ENCODE measurements around the gene ACACB.
"Not testable (repeated sequence)": the region's sequence is repeated elsewhere in the genome, so short reads cannot be mapped to it uniquely, and the experiment has no call there.

The ACACB gene

DNA sequence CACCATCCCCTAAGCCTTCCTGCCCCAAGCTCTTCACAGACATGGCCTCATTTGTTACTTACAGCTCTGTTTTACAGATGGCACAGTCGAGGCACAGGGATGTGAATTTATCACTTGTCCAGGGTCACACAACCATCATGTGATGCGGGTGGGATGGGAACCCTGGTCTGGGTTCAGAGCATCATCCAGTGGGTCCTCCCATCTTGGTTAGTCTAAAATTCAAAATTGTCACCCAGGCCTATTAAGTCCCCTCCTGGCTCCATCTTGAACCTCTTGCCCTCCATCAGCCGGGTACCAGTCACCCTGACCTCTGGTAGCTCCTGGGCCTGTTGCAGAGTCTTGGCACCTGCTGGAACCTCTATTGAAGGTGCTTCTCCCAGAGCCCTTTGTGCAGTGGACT, 52.9 kb downstream of the ACACB start:
- Histone ChIP-seq H3K4me3 (no peak overlapping the region), H3K27ac (no peak overlapping the region), H3K4me1 (no peaks in the 10 kb centered on the region), H3K27me3 (no peaks in the 10 kb centered on the region), H3K36me3 (peaks cover 51 to 77% (median 69%) of the 10 kb centered on the region in 3 donors), H3K9me3 (peaks cover 0 to 5% (median 4%) of the 10 kb centered on the region in 3 donors)
- TF ChIP-seq, protein P1, sequence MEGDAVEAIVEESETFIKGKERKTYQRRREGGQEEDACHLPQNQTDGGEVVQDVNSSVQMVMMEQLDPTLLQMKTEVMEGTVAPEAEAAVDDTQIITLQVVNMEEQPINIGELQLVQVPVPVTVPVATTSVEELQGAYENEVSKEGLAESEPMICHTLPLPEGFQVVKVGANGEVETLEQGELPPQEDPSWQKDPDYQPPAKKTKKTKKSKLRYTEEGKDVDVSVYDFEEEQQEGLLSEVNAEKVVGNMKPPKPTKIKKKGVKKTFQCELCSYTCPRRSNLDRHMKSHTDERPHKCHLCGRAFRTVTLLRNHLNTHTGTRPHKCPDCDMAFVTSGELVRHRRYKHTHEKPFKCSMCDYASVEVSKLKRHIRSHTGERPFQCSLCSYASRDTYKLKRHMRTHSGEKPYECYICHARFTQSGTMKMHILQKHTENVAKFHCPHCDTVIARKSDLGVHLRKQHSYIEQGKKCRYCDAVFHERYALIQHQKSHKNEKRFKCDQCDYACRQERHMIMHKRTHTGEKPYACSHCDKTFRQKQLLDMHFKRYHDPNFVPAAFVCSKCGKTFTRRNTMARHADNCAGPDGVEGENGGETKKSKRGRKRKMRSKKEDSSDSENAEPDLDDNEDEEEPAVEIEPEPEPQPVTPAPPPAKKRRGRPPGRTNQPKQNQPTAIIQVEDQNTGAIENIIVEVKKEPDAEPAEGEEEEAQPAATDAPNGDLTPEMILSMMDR (IDR thresholded peaks at IDR 0.05) = no peak
- intact Hi-C loops (cut with DNase I; ENCODE audit: low total_unique reads) = no loop called here
- DNase-seq = no peak

DNA sequence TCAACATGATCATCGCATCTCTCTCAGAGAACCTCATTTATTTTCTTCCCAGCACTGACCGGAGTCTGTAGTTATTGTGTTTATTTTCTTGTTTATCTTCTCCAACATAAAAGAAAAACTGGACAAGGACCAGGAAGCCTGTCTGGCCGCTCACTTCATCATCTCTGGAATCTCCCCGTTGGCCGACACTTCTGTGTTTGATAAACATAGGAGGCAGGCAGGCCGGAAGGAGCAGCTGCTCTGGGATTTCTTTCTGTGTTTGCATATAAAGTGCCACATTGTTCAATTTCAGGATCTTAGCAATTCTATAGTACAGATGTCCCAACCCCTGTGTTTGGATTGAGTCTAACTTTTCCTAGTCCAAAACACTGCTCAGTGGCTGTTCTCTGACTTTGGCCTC, 53.3 kb downstream of the ACACB start:
- Histone ChIP-seq H3K27me3 (no peaks in the 10 kb centered on the region), H3K36me3 (peaks cover 55 to 80% (median 73%) of the 10 kb centered on the region in 3 donors), H3K4me1 (no peaks in the 10 kb centered on the region), H3K9me3 (peaks cover 0 to 5% (median 4%) of the 10 kb centered on the region in 3 donors), H3K4me3 (no peak overlapping the region), H3K27ac (no peak overlapping the region)
- TF ChIP-seq, protein P1 (IDR thresholded peaks at IDR 0.05) = no peak
- intact Hi-C loops (cut with DNase I; ENCODE audit: low total_unique reads) = no loop called here
- no peak for DNase-seq

DNA sequence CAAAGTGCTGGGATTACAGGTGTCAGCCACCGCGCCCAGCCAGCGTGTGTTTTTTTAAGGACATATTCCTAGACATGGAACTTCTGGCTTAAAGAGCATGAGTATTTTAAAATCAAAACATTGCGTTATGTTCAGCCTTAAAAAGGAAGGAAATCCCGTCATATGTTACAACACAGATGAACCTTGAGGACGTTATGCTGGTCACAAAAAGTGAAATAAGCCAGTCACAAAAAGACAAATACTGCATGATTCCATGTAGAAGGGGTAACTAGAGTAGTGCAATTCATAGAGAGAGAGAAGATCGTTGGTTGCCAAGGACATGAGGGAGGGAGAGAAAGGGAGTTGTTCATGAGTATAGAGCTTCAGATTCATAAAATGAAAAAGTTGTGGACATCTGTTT, 53.9 kb downstream of the ACACB start:
- Histone ChIP-seq H3K27ac (no peak overlapping the region), H3K27me3 (no peaks in the 10 kb centered on the region), H3K4me1 (no peaks in the 10 kb centered on the region), H3K9me3 (peaks cover 0 to 5% (median 4%) of the 10 kb centered on the region in 3 donors), H3K36me3 (peaks cover 55 to 87% (median 77%) of the 10 kb centered on the region in 3 donors), H3K4me3 (no peak overlapping the region)
- TF ChIP-seq, protein P1 (IDR thresholded peaks at IDR 0.05) = no peak
- no peak for DNase-seq
- intact Hi-C loops (cut with DNase I; ENCODE audit: low total_unique reads) = no loop called here

DNA sequence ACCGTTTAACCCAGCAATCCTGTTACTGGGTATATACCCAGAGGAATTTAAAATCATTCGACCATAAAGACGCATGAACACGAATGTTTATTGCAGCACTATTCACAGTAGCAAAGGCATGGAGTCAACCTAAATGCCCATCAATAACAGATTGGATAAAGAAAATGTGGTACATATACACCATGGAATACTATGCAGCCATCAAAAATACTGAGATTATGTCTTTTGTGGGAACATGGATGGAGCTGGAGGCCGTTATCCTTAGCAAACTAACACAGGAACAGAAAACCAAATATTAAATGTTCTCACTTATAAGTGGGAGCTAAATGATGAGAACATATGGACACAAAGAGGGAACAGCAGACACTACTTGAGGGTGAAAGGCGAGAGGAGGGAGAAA, 56.4 kb downstream of the ACACB start:
- intact Hi-C loops (cut with DNase I; ENCODE audit: low total_unique reads); H3K4me3 ChIP-seq; H3K9me3 ChIP-seq; H3K27ac ChIP-seq; H3K4me1 ChIP-seq; H3K27me3 ChIP-seq; DNase-seq: not testable (repeated sequence)
- peaks cover 58 to 97% (median 83%) of the 10 kb centered on the region in 3 donors for H3K36me3 ChIP-seq

DNA sequence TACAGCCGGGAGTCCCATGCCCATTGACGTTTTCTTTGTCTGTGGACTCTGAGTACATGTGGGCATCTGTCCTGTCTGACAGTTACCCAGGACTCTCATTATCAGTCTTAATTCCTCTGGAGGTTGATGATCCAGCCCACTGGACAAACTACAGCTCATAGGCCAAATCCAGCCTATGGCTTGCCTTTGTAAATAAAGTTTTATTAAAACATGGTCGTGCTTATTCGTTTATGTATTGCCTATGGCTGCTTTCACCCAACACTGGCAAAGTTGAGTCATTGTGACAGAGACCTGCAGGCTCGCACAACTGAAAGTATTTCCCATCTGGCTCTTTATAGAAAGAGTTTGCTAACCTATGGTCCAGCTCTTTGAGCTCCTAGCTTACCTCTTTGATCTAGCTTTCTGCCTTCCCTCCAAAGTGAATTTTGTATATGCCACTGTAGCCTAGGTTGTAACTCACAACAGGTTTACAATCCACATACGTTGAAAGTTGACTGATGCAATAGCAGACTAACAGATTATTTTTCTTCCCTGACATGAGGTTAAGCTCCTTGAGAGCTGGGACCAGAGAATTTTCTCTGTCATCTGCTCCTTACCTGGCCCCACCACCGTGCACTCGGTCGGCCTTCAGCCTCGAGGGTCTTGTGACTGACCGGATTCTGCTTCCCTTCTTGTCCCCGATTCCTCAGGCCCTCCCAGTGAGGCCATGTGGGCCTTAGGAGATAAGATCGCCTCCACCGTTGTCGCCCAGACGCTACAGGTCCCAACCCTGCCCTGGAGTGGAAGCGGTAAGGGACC, 57.3 kb downstream of the ACACB start:
- intact Hi-C loops (cut with DNase I; ENCODE audit: low total_unique reads) = no loop called here
- Histone ChIP-seq H3K36me3 (peaks cover 57 to 97% (median 80%) of the 10 kb centered on the region in 3 donors), H3K9me3 (peaks cover 0 to 5% (median 4%) of the 10 kb centered on the region in 3 donors), H3K27me3 (no peaks in the 10 kb centered on the region), H3K4me1 (no peaks in the 10 kb centered on the region), H3K27ac (no peak overlapping the region), H3K4me3 (no peak overlapping the region)
- no peak for DNase-seq
- TF ChIP-seq, protein P1 (IDR thresholded peaks at IDR 0.05) = no peak

DNA sequence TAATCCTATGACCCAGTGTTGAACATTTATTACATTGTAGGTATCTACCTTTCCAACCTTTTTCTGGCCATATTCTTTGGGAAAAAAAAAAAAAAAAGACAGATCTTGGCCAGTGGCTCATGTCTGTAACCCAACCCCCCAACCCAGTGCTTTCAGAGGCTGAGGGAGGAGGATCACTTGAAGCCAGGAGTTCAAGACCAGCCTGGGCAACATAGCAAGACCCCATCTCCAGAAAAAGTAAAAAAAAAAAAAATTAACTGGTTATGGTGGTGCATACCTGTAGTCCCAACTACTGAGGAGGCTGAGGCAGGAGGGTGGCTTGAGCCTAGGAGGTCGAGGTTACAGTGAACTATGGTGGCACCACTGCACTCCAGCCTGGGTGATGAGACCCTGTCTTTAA, 58.1 kb downstream of the ACACB start:
- no peak for DNase-seq
- peaks cover 0 to 5% (median 4%) of the 10 kb centered on the region in 3 donors for H3K9me3 ChIP-seq
- intact Hi-C loops (cut with DNase I; ENCODE audit: low total_unique reads) = no loop called here
- TF ChIP-seq, protein P1 (IDR thresholded peaks at IDR 0.05) = no peak
- H3K27ac ChIP-seq = no peak overlapping the region
- peaks cover 58 to 97% (median 80%) of the 10 kb centered on the region in 3 donors for H3K36me3 ChIP-seq
- no peaks in the 10 kb centered on the region for H3K4me1 ChIP-seq
- no peak overlapping the region for H3K4me3 ChIP-seq
- no peaks in the 10 kb centered on the region for H3K27me3 ChIP-seq
